ENCODE data around the gene CTTN.

CTTN gene

GRCh38 chr11:70458736-70459135 is 60.4 kb downstream of the CTTN start:
- no peaks in the 10 kb centered on the region for H3K36me3 ChIP-seq
- H3K27me3 ChIP-seq, result no peaks in the 10 kb centered on the region
- H3K9ac ChIP-seq, result no peak overlapping the region
- no peak overlapping the region for H3K27ac ChIP-seq
- peaks cover 40% of the 10 kb centered on the region for H3K4me1 ChIP-seq
- peaks cover 6% of the 10 kb centered on the region; the same call in 1 of the 2 replicates for H3K9me3 ChIP-seq
- H3K4me3 ChIP-seq, result no peak overlapping the region
- H3K4me2 ChIP-seq, result no peak overlapping the region
- no peak for TF ChIP-seq Cebpa-rat (IDR thresholded peaks at IDR 0.05)
- no peaks in the 10 kb centered on the region for H4K20me1 ChIP-seq

GRCh38 chr11:70460111-70460510 is 61.8 kb downstream of the CTTN start:
- H3K4me1 ChIP-seq, result peaks cover 45% of the 10 kb centered on the region
- TF ChIP-seq Cebpa-rat (IDR thresholded peaks at IDR 0.05), result no peak
- H3K4me3 ChIP-seq, result no peak overlapping the region
- peaks cover 6% of the 10 kb centered on the region; the same call in 1 of the 2 replicates for H3K9me3 ChIP-seq
- 0 out of 2 replicates have a peak, but pooled peaks cover 3% of the 10 kb centered on the region for H4K20me1 ChIP-seq
- no peaks in the 10 kb centered on the region for H3K36me3 ChIP-seq
- peak overlapping the region; percentile 36 for H3K4me2 ChIP-seq
- H3K9ac ChIP-seq, result no peak overlapping the region
- H3K27ac ChIP-seq, result no peak overlapping the region
- no peaks in the 10 kb centered on the region for H3K27me3 ChIP-seq

- Histone ChIP-seq H3K4me1 (peaks cover 54% of the 10 kb centered on the region), H3K9ac (no peak overlapping the region), H3K4me3 (no peak overlapping the region), H4K20me1 (0 out of 2 replicates have a peak, but pooled peaks cover 10% of the 10 kb centered on the region), H3K9me3 (peaks cover 6% of the 10 kb centered on the region; the same call in 1 of the 2 replicates), H3K36me3 (no peaks in the 10 kb centered on the region), H3K4me2 (peak overlapping the region; percentile 36), H3K27ac (no peak overlapping the region), H3K27me3 (no peaks in the 10 kb centered on the region)
- TF ChIP-seq Cebpa-rat (IDR thresholded peaks at IDR 0.05), result no peak
Observed at GRCh38 chr11:70460964-70461363, 62.6 kb downstream of the CTTN start.

- Histone ChIP-seq H3K9me3 (peaks cover 6% of the 10 kb centered on the region; the same call in 1 of the 2 replicates), H3K4me3 (no peak overlapping the region), H4K20me1 (0 out of 2 replicates have a peak, but pooled peaks cover 10% of the 10 kb centered on the region), H3K4me1 (peaks cover 67% of the 10 kb centered on the region), H3K4me2 (0 out of 2 replicates have a peak overlapping the region, but pooled peaks have one; percentile 22), H3K27me3 (no peaks in the 10 kb centered on the region), H3K9ac (no peak overlapping the region), H3K27ac (no peak overlapping the region), H3K36me3 (no peaks in the 10 kb centered on the region)
- TF ChIP-seq Cebpa-rat (IDR thresholded peaks at IDR 0.05), result no peak
Observed at GRCh38 chr11:70462818-70463477, 64.6 kb downstream of the CTTN start.

GRCh38 chr11:70463478-70464255 is 65.3 kb downstream of the CTTN start:
- H3K4me1 ChIP-seq, result peaks cover 74% of the 10 kb centered on the region
- H3K4me2 ChIP-seq, result peak overlapping the region; percentile 94
- H3K27ac ChIP-seq, result peak overlapping the region; percentile 70
- H4K20me1 ChIP-seq, result 0 out of 2 replicates have a peak, but pooled peaks cover 10% of the 10 kb centered on the region
- H3K9ac ChIP-seq, result peak overlapping the region; percentile 25; the same call in 1 of the 2 replicates
- H3K4me3 ChIP-seq, result peak overlapping the region; percentile 46; the same call in 1 of the 2 replicates
- no peaks in the 10 kb centered on the region for H3K36me3 ChIP-seq
- TF ChIP-seq Cebpa-rat (IDR thresholded peaks at IDR 0.05), result no peak
- H3K27me3 ChIP-seq, result no peaks in the 10 kb centered on the region
- H3K9me3 ChIP-seq, result peaks cover 6% of the 10 kb centered on the region; the same call in 1 of the 2 replicates

GRCh38 chr11:70464509-70465361 is 66.4 kb downstream of the CTTN start:
- Histone ChIP-seq H3K4me3 (peak overlapping the region; percentile 46), H3K9ac (peak overlapping the region; percentile 25; the same call in 1 of the 2 replicates), H3K4me2 (peak overlapping the region; percentile 94)

GRCh38 chr11:70466154-70466553 is 67.8 kb downstream of the CTTN start:
- Histone ChIP-seq H3K4me1 (peaks cover 86% of the 10 kb centered on the region), H3K27me3 (no peaks in the 10 kb centered on the region), H4K20me1 (0 out of 2 replicates have a peak, but pooled peaks cover 10% of the 10 kb centered on the region), H3K9me3 (peaks cover 6% of the 10 kb centered on the region; the same call in 1 of the 2 replicates), H3K36me3 (no peaks in the 10 kb centered on the region), H3K9ac (peak overlapping the region; percentile 9; the same call in 1 of the 2 replicates), H3K27ac (peak overlapping the region; percentile 75), H3K4me2 (peak overlapping the region; percentile 94), H3K4me3 (no peak overlapping the region)
- TF ChIP-seq Cebpa-rat (IDR thresholded peaks at IDR 0.05), result no peak

More at GRCh38 chr11:70464509-70465361, 66.4 kb downstream of the CTTN start:
- H3K9me3 ChIP-seq, result peaks cover 6% of the 10 kb centered on the region; the same call in 1 of the 2 replicates
- no peaks in the 10 kb centered on the region for H3K27me3 ChIP-seq
- TF ChIP-seq Cebpa-rat (IDR thresholded peaks at IDR 0.05), result no peak
- H3K36me3 ChIP-seq, result no peaks in the 10 kb centered on the region
- 0 out of 2 replicates have a peak, but pooled peaks cover 10% of the 10 kb centered on the region for H4K20me1 ChIP-seq
- peaks cover 84% of the 10 kb centered on the region for H3K4me1 ChIP-seq
- H3K27ac ChIP-seq, result peak overlapping the region; percentile 70

- H3K4me2 ChIP-seq, result peak overlapping the region; percentile 94
- H4K20me1 ChIP-seq, result 0 out of 2 replicates have a peak, but pooled peaks cover 10% of the 10 kb centered on the region
- H3K36me3 ChIP-seq, result no peaks in the 10 kb centered on the region
- H3K4me3 ChIP-seq, result peak overlapping the region; percentile 17; the same call in 1 of the 2 replicates
- TF ChIP-seq Cebpa-rat (IDR thresholded peaks at IDR 0.05), result no peak
- H3K9ac ChIP-seq, result peak overlapping the region; percentile 15; the same call in 1 of the 2 replicates
- H3K4me1 ChIP-seq, result peaks cover 89% of the 10 kb centered on the region
- peaks cover 6% of the 10 kb centered on the region; the same call in 1 of the 2 replicates for H3K9me3 ChIP-seq
- peak overlapping the region; percentile 75 for H3K27ac ChIP-seq
- H3K27me3 ChIP-seq, result no peaks in the 10 kb centered on the region
Observed at GRCh38 chr11:70466596-70466995, 68.3 kb downstream of the CTTN start.
